Glomerular visceral epithelial cell (primary cell): ENCODE data around the gene NUTM2A.
"Not testable (repeated sequence)": the region's sequence is repeated elsewhere in the genome, so short reads cannot be mapped to it uniquely, and the experiment has no call there.

Experiments
- DNase-seq: peaks from one replicate; pipeline ENCODE4 v3.0.0-alpha.2; 2016; ENCODE audit errors: extremely low spot score

The NUTM2A gene, protein sequence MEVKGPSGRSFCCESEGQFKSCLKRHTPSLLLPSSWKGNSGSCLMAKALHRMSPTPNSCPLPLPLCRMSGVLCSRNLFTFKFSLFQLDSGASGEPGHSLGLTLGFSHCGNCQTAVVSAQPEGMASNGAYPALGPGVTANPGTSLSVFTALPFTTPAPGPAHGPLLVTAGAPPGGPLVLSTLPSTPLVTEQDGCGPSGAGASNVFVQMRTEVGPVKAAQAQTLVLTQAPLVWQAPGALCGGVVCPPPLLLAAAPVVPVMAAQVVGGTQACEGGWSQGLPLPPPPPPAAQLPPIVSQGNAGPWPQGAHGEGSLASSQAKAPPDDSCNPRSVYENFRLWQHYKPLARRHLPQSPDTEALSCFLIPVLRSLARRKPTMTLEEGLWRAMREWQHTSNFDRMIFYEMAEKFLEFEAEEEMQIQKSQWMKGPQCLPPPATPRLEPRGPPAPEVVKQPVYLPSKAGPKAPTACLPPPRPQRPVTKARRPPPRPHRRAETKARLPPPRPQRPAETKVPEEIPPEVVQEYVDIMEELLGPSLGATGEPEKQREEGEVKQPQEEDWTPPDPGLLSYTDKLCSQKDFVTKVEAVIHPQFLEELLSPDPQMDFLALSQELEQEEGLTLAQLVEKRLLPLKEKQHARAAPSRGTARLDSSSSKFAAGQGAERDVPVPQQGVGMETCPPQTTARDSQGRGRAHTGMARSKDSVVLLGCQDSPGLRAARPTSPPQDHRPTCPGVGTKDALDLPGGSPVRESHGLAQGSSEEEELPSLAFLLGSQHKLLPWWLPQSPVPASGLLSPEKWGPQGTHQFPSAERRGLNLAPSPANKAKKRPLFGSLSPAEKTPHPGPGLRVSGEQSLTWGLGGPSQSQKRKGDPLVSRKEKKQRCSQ

DNA sequence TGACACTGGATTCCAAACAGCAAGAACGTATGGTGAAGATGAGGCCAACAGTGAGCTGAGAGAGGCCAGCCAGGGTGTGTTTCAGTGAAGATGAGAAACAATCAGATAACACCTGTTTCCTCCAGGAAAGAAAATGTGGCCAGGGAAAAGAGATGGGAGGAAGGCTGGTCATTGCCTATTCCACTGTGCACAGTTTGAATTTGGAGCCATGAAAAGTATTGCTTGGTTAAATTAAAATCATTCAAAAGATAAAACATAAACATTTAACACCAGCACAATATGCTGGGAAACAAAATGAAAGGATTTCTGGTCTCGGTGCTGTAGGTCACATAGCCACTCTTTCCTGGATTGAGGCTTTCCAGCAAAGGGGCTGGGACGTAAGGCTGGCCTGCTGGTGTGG lies at the start of gene NUTM2A:
Gene NUTM2A, plus strand, starts transcription at position 301 of the 400 bp plus-strand sequence. CDS start 383 bp downstream, outside the sequence.
- DNase-seq = not testable (repeated sequence)

DNA sequence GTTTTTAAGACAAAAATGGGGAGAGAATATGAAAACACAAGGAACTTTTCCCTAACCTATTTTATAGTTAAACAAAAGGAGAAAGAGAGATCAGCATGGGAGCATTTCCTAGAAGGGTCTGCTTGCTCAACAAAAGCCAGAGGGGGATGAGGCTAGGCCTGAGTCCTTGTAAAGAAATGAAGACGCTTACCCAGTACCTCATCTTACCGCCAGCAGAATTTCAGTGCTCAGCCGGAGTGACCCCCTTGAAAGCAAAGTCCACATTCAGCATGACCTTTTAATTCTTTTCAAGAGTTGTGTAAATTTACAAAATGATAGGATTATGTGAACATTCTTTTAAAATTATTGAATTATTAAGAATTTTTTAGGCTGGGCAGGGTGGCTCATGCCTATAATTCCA lies 47.7 kb upstream of the NUTM2A start:
- DNase-seq = not testable (repeated sequence)

DNA sequence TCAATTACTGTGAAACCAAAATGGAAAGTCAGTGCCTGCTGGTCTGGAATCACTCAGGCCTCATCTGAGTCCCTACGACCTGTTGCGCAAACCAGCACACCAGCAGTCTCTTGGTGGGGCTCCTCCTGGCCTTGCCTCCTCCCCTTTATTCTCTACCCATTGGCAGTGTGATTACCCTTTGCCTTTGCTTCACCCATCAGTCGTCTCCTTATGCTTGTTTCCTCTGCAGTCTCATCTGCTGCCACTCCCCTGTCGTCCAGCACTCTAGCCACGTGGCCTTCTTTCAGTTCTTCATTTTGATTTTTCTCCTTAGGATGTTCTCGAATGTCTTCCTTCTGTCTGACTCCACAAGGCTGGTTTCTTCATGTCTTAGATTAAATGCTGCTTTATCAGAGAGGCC lies 40.8 kb upstream of the NUTM2A start:
- DNase-seq = not testable (repeated sequence)

DNA sequence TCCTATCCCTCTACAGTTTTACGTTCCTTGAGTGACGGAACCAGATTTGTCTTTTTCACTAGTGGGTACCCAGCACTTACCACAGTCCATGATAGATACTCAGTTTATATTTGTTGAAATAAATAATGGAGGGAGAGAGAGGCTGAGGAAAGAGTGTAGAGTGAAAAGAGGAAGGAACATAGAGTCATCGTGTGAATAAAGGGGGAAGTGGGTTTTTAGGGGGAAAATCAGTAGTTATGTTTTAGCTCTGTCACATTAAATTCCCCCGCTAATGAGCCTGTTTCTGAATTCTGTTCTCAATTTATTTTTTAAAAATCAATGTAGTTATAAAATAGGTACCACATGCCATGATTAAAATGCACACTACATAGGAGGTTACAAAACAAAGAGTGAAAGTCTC lies 39.2 kb upstream of the NUTM2A start:
- DNase-seq = not testable (repeated sequence)

DNA sequence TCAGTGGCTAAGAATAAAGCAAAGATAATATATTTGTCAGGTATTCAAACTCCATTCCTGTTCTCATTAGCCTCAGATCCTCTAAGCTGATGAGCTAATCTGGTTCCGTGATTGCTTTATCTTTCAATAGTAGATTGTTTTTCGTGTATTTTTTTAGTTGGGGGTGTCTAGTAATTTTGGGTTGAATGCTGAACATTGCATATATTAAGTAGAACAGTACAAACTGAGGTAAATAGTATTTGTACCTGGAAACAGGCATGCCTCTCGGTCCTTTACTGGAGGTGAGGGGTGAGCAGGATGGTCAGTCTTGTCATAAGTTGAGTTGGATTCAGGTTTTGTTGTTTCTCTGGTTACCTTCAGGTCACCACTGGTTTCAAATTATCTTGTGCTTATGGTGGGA lies 37.7 kb upstream of the NUTM2A start:
- not testable (repeated sequence) for DNase-seq

DNA sequence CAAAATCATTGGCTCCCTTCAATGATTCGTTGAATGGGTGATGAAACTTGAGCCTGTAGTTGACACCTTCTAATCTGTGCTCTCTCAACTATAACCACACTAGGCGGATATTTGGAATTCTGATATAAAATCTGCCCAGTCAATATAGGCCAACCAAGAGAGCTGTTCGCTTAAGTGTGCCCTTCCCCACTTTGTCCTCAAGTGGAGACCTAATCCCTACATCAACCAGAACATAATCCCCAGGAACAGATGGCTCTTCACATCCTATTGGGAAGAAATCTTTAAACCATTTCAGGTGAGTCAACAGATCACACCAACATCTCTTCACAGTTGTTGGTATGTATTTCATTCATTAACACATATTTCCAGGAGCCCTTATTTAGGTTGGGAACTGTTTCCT lies 33.4 kb upstream of the NUTM2A start:
- DNase-seq = not testable (repeated sequence)

DNA sequence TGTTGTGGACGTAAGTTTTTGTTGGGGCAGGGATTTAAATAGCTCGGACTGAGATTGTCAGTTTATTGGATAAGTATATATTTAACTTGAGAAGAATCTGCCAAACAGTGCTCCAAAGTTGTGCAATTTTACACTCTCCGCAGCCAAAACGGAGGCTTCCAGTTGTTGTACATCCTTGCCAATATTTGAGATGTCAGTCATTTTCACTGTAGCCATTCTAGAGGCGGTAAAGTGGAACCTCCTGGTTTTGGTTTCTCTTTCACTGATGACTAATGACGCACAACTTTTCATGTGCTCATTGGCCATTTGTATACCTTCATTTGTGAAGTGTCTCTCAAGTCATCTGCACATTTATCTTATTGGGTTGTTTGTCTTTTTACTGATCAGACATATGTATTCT lies 24.3 kb upstream of the NUTM2A start:
- peak; percentile 72 for DNase-seq

DNA sequence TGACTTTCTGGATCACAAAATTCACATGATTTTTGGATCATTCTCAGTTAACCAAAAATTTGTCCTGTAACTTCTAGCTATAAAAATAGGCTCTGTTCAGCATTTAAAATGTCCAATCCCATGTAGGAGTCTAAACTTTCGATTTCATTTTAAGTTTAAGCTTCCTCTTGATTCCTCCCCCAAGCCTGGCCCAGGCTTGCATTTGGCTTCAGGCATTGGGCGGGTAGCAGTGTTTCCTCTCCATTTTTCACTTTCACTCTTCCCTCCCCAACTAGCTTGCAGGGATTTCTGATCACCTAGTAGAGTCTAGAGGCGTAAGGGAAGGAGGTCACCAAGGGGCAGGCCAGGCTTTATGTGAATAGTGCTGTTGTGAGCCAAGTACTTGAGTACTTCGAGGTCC lies 20.4 kb upstream of the NUTM2A start:
- not testable (repeated sequence) for DNase-seq

DNA sequence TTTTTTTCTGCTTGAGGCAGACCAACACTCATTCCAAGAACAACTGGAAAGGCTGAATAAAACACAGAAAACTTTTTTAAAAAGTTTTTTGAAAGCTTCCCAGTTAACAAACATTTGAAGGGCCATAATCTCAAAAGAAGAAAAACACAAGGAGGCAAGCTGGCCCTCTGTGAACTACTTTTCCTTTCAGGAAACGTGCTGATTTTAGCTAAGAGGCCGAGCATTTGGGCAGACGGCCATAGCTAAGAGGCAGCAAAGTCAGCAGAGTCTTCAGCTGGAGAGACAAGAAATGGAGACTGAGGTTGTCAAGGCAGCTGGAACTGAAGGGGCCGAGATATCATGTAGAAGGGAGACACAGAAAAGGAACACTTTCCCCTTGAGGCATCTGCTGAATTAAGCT lies 18.3 kb upstream of the NUTM2A start:
- not testable (repeated sequence) for DNase-seq

DNA sequence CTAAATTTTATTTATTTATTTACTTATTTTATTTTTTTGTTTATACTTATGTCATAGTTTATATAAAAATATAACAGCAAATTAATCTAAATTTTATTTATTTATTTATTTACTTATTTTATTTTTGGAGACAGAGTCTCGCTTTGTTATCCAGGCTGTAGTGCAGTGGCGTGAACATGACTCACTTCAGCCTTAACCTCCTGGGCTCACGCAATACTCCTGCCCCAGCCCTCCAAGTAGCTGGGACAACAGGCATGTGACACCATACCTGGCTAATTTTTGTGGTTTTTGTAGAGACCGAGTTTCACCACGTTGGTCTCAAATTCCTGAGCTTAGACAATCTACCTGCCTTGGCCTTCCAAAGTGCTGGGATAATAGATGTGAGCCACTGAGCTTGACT lies 14.9 kb upstream of the NUTM2A start:
- DNase-seq = peak; percentile 58

DNA sequence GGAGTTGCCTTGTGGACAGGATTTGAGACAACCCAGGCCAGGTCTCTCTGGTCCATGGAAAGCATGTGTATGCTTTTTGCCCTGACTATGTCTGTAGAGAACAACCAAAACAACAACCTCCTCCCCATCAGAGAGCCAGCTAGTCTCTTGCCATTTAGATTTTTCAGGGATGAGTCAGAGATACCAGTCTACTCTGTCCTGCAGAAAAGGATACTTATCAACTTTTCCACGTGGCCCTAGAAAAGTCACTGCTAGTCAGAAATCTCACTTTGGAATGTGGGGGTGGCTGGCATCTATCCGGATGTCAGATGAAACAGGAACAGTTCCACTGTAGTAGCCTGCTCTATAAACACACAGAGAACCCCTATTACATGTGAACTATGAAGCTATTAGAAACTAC lies 13.4 kb upstream of the NUTM2A start:
- peak; percentile 36 for DNase-seq

DNA sequence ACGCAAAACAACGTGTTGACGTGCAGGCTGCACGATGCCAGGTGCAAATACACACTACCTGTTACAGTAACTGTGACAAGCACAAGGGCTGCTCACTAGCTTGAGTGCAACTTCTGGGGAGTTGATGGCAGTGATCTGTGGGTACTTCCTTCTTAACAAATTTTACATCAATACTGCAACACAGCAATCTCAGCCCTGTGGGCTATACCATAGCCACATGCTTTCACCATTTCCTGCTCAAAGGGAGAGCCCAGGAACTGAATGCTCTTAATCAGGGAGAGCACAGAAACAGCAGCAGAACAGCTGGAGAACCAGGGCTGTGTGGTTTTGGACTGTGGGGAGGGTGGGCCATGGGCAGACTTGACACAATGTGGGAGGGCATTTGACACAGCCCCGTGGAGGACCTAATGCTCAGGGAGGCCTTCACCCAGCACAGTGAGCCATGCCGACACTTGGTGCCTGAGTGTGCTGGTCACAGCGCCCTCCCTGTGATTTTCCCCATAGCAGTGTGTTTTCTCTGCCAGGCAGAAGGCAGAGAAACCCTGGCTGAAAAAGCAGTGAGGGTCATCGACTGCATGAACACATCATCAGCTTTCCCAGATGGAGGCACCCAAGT lies 12.0 kb upstream of the NUTM2A start:
- DNase-seq = not testable (repeated sequence)

DNA sequence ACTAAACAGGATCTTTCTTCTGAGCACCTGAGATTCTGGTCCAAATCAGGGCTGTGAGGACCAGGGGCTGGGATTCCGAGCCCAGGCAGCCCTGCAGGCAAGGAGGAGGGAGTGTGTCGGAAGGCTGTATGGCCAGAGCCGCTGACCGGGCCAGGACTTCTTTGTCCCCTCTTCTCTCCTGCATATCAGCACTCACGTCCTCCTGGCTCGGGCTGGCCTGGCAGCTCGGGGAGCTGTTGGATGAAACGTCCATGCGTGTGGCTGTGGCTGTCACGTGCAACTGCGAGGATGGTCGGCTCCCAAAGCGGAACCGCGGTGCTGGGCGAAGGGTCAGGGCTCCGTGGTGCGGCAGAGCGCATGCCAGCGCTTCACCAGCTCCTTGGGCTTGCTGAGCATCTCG lies 11.4 kb upstream of the NUTM2A start:
- not testable (repeated sequence) for DNase-seq

DNA sequence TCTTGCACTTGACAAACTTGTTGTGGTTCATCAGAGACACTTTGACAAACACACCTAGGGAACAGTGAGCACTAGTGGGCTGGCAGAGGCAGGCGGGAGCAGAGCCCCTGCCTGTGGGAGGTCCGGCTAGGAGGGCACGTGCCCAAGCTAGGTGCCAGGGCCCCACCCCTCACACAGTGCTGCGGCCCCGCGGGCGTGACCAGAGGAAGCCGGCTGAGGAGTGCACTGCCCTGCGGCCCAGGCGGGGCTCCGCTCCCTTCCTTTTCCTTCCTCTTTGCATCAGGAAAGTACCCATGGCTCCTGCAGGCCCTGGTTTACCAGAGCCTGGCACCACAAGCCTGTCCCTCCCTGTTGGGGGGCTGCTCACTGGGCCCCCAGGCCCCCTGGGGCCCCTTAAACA lies 9.1 kb upstream of the NUTM2A start:
- not testable (repeated sequence) for DNase-seq

DNA sequence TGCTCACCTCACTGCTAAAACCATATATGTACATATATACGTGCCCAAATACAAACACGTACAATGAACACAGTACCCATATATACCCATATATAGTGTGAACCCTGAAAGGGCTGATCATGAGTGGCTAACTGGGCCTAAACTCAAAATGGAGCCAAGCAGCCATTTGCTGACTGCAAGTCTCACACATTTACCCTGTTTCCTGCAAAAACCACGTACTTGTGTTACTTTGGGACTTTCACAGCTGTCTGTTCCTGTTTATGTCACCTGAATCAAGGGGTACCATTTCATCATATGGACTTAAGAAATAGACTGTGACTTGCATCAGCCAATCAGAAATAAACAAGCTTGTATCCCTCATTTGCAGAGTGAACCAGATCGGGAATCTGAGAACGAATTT lies 5.9 kb upstream of the NUTM2A start:
- DNase-seq = not testable (repeated sequence)

DNA sequence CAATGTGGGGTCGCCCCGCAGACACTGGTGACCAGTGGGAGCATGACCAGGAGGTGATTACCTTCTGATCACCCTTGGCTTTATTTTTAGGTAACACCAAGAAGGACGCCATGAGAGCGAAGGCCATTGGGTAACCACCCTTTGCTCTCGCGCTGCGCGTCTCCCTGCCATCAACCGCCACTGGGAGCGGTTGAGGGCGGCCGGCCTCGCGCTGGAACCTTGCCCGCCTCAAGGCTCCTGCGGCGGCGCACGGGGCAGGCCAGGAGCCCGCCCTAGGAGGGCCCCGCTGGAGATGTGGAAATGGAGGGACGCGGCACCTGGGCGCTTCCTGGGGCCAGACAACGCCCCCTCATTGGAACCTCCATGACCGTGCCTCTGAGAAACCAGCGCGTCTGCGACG lies 2.5 kb upstream of the NUTM2A start:
- DNase-seq = not testable (repeated sequence)

DNA sequence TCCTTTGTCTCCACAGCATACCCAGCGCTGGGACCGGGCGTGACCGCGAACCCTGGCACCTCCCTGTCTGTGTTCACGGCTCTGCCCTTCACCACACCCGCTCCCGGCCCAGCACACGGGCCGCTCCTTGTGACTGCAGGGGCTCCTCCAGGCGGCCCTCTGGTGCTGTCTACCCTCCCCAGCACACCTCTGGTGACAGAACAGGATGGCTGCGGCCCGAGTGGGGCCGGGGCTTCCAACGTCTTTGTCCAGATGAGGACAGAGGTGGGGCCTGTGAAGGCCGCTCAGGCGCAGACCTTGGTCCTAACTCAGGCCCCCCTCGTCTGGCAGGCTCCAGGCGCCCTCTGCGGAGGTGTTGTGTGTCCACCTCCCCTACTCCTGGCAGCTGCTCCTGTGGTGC lies 3.0 kb downstream of the NUTM2A start:
- not testable (repeated sequence) for DNase-seq

DNA sequence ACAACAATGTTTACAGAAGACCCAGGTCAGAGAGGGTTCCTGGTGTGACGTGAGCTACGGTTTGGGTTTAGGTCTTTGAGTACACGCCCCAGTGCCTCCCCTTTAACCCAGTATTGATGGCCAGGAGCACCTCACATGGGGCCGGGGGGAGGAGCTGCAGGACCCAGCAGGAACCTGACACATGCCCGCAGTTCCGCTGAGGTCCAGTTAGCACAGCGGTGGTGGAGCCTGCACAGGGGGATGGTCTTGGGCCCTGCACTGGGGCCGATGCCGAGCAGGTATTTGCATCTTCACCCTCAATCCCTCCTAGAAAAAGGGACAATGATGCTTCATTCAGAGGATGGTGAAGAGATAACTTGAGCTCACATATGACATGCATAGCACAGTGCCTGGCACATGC lies 4.0 kb downstream of the NUTM2A start:
- DNase-seq = not testable (repeated sequence)

DNA sequence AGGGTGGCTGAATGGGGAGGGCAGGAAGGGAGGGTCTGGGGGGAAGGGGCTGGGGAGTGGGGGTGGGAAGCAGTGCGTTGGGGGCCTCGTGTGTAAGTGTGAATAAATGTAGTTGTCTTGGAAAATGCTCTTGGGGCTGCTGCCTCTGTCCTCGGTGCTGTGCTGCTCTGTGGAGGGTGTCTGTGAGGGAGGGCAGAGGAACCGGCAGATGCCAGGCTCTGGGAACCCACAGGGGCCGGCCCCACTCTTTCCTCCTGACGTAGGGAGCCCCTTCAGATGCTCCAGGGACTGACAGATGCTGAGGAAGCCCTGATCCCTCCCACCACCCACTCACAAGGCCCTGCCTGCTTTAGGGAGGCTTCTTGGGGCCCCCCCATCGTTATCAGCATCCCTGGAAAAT lies 9.6 kb downstream of the NUTM2A start:
- not testable (repeated sequence) for DNase-seq

DNA sequence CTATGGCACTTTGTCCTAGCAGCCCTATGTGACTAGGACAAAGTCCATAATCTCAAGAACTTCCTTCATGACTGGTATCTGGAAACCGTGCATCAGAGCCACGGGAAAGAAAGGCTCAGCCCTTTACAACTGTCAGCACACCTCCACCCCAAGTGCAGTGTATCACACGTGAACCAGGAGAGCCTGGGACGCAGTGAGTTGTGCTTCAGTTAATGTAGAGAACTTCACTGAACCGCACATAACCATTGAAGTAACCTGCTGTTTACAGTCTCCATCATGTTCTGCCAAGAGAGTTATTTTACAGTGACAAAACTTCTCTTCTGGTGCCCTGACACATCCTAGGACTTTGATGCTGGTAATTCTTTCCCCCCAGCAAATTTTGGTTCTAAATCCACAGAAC lies 12.0 kb downstream of the NUTM2A start:
- DNase-seq = not testable (repeated sequence)

DNA sequence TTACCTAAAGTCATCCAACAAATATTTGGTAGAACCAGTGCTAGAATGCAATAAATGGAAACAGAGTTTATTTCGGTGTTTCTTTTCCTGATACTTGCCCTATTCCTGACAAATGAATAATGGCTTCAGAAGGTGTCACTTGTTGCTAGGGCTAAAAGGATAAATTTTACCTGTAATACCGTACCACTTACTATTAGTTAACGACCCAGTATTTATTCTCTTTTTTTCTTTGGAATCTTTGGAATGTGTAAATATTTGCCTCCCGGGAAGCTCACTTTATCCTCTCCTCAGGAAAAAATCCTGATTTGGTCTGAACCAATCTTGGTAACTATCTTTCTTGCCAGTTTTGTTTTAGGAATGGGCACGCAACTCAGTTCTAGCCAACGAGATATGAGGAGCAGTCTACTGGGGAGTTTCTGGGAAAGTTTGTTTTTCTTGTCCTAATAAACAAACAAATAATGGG lies 14.1 kb downstream of the NUTM2A start:
- DNase-seq = not testable (repeated sequence)

DNA sequence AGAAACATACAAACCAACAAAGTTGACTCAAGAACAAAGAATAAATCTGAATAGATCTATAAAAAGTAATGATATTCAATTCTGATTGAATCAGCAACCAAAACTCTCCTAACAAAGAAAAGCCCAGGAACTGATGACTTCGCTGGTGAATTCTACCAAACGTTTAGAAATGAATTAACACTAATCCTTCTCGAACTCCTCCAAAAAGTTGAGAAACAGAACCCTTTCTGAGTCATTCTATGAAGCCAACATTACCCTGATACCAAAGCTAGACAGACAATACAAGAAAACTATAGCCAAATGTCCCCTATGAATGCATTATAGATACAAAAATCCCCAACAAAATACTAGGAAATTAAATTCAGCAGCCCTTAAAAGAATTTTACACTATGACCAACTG lies 16.9 kb downstream of the NUTM2A start:
- not testable (repeated sequence) for DNase-seq
